ENCODE results near the gene TP53.

DNA sequence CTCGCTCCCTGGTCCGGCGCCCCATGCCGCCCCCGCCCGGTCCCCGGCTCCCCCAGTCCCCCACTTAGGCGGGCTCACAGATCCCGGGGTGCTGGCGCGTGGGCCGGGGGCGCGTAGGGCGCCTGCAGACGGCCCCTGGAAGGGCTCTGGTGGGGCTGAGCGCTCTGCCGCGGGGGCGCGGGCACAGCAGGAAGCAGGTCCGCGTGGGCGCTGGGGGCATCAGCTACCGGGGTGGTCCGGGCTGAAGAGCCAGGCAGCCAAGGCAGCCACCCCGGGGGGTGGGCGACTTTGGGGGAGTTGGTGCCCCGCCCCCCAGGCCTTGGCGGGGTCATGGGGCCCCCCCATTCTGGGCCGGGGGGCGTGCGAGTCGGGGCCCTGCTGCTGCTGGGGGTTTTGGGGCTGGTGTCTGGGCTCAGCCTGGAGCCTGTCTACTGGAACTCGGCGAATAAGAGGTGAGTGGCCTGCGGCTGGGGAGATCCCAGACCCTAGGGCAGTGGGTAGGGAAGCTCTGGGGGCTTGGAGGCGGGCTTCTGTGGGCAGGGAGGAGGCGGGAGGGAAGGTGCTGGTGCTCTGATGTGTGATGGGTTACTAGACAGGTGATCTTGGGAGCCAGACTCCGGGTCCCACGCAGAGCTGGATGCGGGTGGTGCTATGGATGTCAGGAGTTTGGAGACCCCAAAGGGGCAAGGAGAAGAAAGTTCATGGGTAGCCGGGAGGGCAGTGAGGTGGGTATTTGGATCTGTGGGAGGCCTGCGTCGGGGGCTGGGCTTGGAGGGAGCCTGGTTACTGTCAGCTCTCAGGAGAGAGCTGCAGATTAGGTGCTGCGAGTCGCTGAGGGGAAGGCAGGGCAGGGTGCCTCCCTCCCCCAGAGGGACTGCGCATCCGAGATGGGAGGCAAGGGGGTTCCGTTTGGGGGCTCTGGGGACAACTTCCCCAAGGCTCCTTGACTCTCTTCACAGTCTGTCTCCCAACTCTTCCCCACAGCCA is 18.3 kb upstream of the TP53 start:
- TF ChIP-seq, protein P1, sequence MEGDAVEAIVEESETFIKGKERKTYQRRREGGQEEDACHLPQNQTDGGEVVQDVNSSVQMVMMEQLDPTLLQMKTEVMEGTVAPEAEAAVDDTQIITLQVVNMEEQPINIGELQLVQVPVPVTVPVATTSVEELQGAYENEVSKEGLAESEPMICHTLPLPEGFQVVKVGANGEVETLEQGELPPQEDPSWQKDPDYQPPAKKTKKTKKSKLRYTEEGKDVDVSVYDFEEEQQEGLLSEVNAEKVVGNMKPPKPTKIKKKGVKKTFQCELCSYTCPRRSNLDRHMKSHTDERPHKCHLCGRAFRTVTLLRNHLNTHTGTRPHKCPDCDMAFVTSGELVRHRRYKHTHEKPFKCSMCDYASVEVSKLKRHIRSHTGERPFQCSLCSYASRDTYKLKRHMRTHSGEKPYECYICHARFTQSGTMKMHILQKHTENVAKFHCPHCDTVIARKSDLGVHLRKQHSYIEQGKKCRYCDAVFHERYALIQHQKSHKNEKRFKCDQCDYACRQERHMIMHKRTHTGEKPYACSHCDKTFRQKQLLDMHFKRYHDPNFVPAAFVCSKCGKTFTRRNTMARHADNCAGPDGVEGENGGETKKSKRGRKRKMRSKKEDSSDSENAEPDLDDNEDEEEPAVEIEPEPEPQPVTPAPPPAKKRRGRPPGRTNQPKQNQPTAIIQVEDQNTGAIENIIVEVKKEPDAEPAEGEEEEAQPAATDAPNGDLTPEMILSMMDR (IDR thresholded peaks at IDR 0.05; ENCODE audit: insufficient read depth, low read length): no peak
- no peak for TF ChIP-seq GABPA (IDR thresholded peaks at IDR 0.05; ENCODE audit: low read depth)
